SK-N-SH (cell line): ENCODE results near the gene TYSND1. TPM values are rescaled to one million over a fixed set of nuclear protein-coding genes. Genes with fewer than 3 reads are reported as not detected.

Experiments used
- CTCF ChIA-PET: fragments of 300-600, 350-600 bp; formaldehyde crosslinking; extraction: SDS; loops from one replicate; lab custom pipeline; 2021; lab: Yijun Ruan, JAX
- POLR2A ChIA-PET: fragments of 350-600 bp; sonication (Branson Sonifier 250); formaldehyde crosslinking; extraction: SDS; loops from one replicate; lab custom pipeline; 2020; ENCODE audit warnings: antibody characterized with exemption, inconsistent platforms; lab: Yijun Ruan, JAX
- DNase-seq: peaks from one replicate; pipeline ENCODE4 v3.0.0; 2012
- H2AFZ ChIP-seq: fragments of 200-600 bp; sonication (generic); 2 replicates; pipeline ENCODE4 v1.8.1; 2016; ENCODE audit warnings: antibody characterized with exemption, mild to moderate bottlenecking, low read depth
- H3F3A ChIP-seq: fragments of 200-600 bp; sonication (generic); replicated peaks from 2 replicates; pipeline ENCODE3; 2016; ENCODE audit warnings: antibody characterized with exemption, mild to moderate bottlenecking; ENCODE audit not compliant: insufficient read depth
- H3K27ac ChIP-seq, 2 experiments: fragments of 200-500 bp in 1 of 2; fragments of 200-600 bp in 1 of 2; sonication (Bioruptor generic) in 1 of 2; sonication (generic), shearing (Covaris generic) in 1 of 2; 2 replicates each; pipeline versions ENCODE4 v1.5.1 to v1.6.1; 2014 to 2016; ENCODE audit warnings: low read depth in 2 of 2, inconsistent platforms in 1 of 2, low read length in 1 of 2, mild to moderate bottlenecking in 1 of 2, mixed read lengths in 1 of 2
- H3K27me3 ChIP-seq: fragments of 200-600 bp; sonication (generic), shearing (Covaris generic); 2 replicates; pipeline ENCODE4 v1.6.1; 2016; ENCODE audit warnings: mixed run types; ENCODE audit not compliant: insufficient read depth
- H3K36me3 ChIP-seq, 2 experiments: fragments of 200-500 bp in 1 of 2; fragments of 200-600 bp in 1 of 2; sonication (Bioruptor generic) in 1 of 2; sonication (generic) in 1 of 2; replicated peaks in 1 of 2; 2 replicates each; pipeline versions ENCODE3 to v1.5.1; 2014 to 2016; ENCODE audit warnings: low read length in 1 of 2, mild to moderate bottlenecking in 1 of 2; ENCODE audit not compliant: insufficient read depth in 2 of 2, control insufficient read depth in 1 of 2
- H3K4me1 ChIP-seq, 2 experiments: fragments of 200-500 bp in 1 of 2; fragments of 200-600 bp in 1 of 2; sonication (Bioruptor generic) in 1 of 2; sonication (generic), shearing (Covaris generic) in 1 of 2; 2 replicates each; pipeline versions ENCODE4 v1.5.1 to v1.6.1; 2014 to 2016; ENCODE audit warnings: low read depth in 1 of 2, low read length in 1 of 2, mixed run types in 1 of 2; ENCODE audit not compliant: insufficient read depth in 2 of 2, control insufficient read depth in 1 of 2
- H3K4me2 ChIP-seq: fragments of 200-600 bp; sonication (generic), shearing (Covaris generic); 2 replicates; pipeline ENCODE4 v1.6.1; 2017; ENCODE audit warnings: mixed run types
- H3K4me3 ChIP-seq, 2 experiments: fragments of 200-500 bp in 1 of 2; fragments of 200-600 bp in 1 of 2; sonication (Bioruptor generic) in 1 of 2; sonication (generic), shearing (Covaris generic) in 1 of 2; 2 replicates each; pipeline versions ENCODE4 v1.5.1 to v1.8.1; 2014 to 2016; ENCODE audit warnings: low read depth in 2 of 2, inconsistent platforms in 1 of 2, low read length in 1 of 2, mild to moderate bottlenecking in 1 of 2, mixed read lengths in 1 of 2, moderate library complexity in 1 of 2
- H3K79me2 ChIP-seq: fragments of 200-600 bp; sonication (generic); 2 replicates; pipeline ENCODE4 v1.8.1; 2017; ENCODE audit warnings: mild to moderate bottlenecking; ENCODE audit not compliant: insufficient read depth
- H3K9ac ChIP-seq: fragments of 200-600 bp; sonication (generic); 2 replicates; pipeline ENCODE4 v1.6.1; 2017; ENCODE audit warnings: mixed run types
- H3K9me2 ChIP-seq: fragments of 200-600 bp; sonication (generic); 2 replicates; pipeline ENCODE4 v1.6.1; 2017; ENCODE audit warnings: mixed run types
- H3K9me3 ChIP-seq: fragments of 200-600 bp; sonication (generic); 2 replicates; pipeline ENCODE4 v1.6.1; 2017; ENCODE audit warnings: mixed run types, mild to moderate bottlenecking, moderate library complexity
- H4K20me1 ChIP-seq: fragments of 200-600 bp; sonication (generic); 2 replicates; pipeline ENCODE4 v1.6.1; 2017; ENCODE audit warnings: mild to moderate bottlenecking, mixed run types; ENCODE audit not compliant: insufficient read depth
- ELF1 ChIP-seq: IDR thresholded peaks from 2 replicates; pipeline ENCODE4 v1.4.0; 2012
- EZH2phosphoT487 ChIP-seq: fragments of 200-600 bp; sonication (generic); IDR thresholded peaks from 2 replicates; pipeline ENCODE4 v1.6.1; 2017; ENCODE audit warnings: low read depth, mixed run types, mild to moderate bottlenecking, antibody characterized with exemption, moderate library complexity, borderline replicate concordance
- FOXM1 ChIP-seq: IDR thresholded peaks from 2 replicates; pipeline ENCODE4 v1.4.0; 2012; ENCODE audit warnings: low read depth, mild to moderate bottlenecking
- GABPA ChIP-seq: IDR thresholded peaks from 2 replicates; pipeline ENCODE4 v1.4.0; 2012; ENCODE audit warnings: low read depth, mild to moderate bottlenecking
- GATA2 ChIP-seq: sonication (generic); formaldehyde crosslinking; IDR thresholded peaks from 2 replicates; pipeline ENCODE4 v1.5.0; 2020; ENCODE audit warnings: mild to moderate bottlenecking, missing genetic modification reagents
- JUND ChIP-seq: IDR thresholded peaks from 2 replicates; pipeline ENCODE4 v1.4.0; 2012
- POLR2AphosphoS5 ChIP-seq: IDR thresholded peaks from 2 replicates; pipeline ENCODE4 v1.6.1; 2012; ENCODE audit warnings: low read depth, low read length
- RCOR1 ChIP-seq: fragments of 150-350 bp; IDR thresholded peaks from 2 replicates; pipeline ENCODE4 v1.6.1; 2017; ENCODE audit warnings: antibody characterized with exemption, low read length
- REST ChIP-seq: IDR thresholded peaks from 2 replicates; pipeline ENCODE4 v1.6.1; 2012; ENCODE audit warnings: mild to moderate bottlenecking, low read depth, low read length, moderate library complexity
- SMC3 ChIP-seq: IDR thresholded peaks from 2 replicates; pipeline ENCODE4 v1.6.1; 2012; ENCODE audit warnings: low read depth, low read length, improper control_type of control experiment
- TCF12 ChIP-seq: IDR thresholded peaks from 2 replicates; pipeline ENCODE4 v1.4.0; 2012
- YY1 ChIP-seq: IDR thresholded peaks from 2 replicates; pipeline ENCODE4 v1.4.0; 2012; ENCODE audit warnings: low read depth, mild to moderate bottlenecking
- WGBS: methylation state at CpG from one replicate; pipeline ENCODE4 v1.1.6; 2017; ENCODE audit warnings: low lambda C conversion rate; 5-methylcytosine and 5-hydroxymethylcytosine counted together
- polyA plus RNA-seq, 3 experiments: library from polyadenylated mRNA; depleted of rRNA; stranded (reverse); fragments of >200 nt; gene quantifications; 2 replicates each; pipeline ENCODE4 v1.2.3, GENCODE V29; 2012

The TYSND1 gene
- polyA plus RNA-seq, 1 of the 3 experiments (the other 2 are of a cell fraction): 7.4 TPM

DNA sequence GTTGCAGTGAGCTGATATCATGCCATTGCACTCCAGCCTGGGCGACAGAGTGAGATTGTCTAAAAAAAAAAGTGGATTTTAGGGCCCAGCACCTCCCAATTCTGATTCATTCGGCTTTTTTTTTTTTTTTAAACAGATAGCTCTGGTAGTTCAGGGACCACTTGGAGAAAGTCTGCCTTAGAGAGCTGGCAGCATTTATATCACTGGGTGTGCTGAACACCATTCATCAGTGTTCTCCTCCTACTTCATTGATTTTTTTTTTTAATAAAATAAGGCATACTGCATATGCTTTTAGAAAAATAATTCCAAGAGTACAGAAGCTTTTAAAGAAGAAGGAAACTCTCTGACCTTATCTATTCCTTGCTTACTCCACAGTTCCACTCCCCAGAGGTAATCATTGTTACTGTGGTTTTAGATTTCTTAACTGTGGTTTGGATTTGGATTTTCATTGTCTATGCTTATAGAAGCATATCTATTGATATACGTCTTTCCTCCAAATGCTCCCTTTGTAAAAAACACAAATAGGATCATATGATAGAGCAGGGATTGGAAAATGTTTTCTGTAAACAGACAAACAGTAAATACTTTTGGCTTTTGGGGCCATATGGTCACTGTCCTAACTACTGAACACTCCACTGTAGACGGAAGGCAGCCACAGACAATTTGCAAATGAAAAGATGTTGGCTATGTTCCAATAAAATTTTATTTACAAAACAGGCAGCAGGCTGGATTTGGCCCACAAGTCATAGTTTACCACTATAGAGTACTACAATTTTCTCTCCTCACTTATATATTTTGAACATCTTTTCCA is 44.9 kb upstream of the TYSND1 start (continued):
- TF ChIP-seq REST: no peak
- no peak for TF ChIP-seq JUND
- no peak for TF ChIP-seq GABPA

GRCh38 chr10:70190581-70190980 is 44.1 kb upstream of the TYSND1 start:
- WGBS: 83% methylated on average over 5 of the region's 5 CpGs
- no peak for TF ChIP-seq GATA2
- TF ChIP-seq ELF1: no peak
- TF ChIP-seq REST: no peak
- DNase-seq: no peak
- Histone ChIP-seq H3K9me3 (no peaks in the 10 kb centered on the region), H3K79me2 (no peaks in the 10 kb centered on the region), H3K4me2 (no peak overlapping the region), H3F3A (peaks cover 29% of the 10 kb centered on the region), H3K27me3 (no peaks in the 10 kb centered on the region), H3K9ac (no peak overlapping the region), H3K36me3 (no peaks in the 10 kb centered on the region), H2AFZ (peak overlapping the region; percentile 33; the same call in 1 of the 2 replicates), H4K20me1 (no peaks in the 10 kb centered on the region), H3K27ac (no peak overlapping the region; a peak in 1 of 4 replicates), H3K4me3 (no peak overlapping the region), H3K4me1 (peaks cover 10 to 25% of the 10 kb centered on the region in 2 experiments), H3K9me2 (no peaks in the 10 kb centered on the region)
- ChIA-PET CTCF (interaction anchor here (0.8 to 1.4 kb wide), 5 partner anchors 13 to 174 kb away, joined by 3 to 9 read pairs (median 5); partner anchors contain the start of gene TYSND1), POLR2A (no interaction called here)

GRCh38 chr10:70190102-70190501 is 43.6 kb upstream of the TYSND1 start:
- Histone ChIP-seq H3F3A (peaks cover 25% of the 10 kb centered on the region), H2AFZ (no peak overlapping the region), H3K9ac (no peak overlapping the region), H3K4me3 (no peak overlapping the region), H3K4me2 (no peak overlapping the region), H3K27me3 (no peaks in the 10 kb centered on the region), H3K79me2 (no peaks in the 10 kb centered on the region), H3K9me2 (no peaks in the 10 kb centered on the region), H3K27ac (no peak overlapping the region; a peak in 1 of 4 replicates), H4K20me1 (no peaks in the 10 kb centered on the region), H3K36me3 (no peaks in the 10 kb centered on the region), H3K9me3 (no peaks in the 10 kb centered on the region), H3K4me1 (peaks cover 10 to 25% of the 10 kb centered on the region in 2 experiments)
- WGBS: 95% methylated on average over 8 of the region's 8 CpGs
- no peak for DNase-seq
- ChIA-PET POLR2A (no interaction called here), CTCF (interaction anchor here (0.8 to 1.4 kb wide), 5 partner anchors 12 to 174 kb away, joined by 3 to 9 read pairs (median 5); partner anchors contain the start of gene TYSND1)
- no peak for TF ChIP-seq FOXM1
- no peak for TF ChIP-seq EZH2phosphoT487
- no peak for TF ChIP-seq REST
- TF ChIP-seq SMC3: no peak
- TF ChIP-seq RCOR1: no peak
- no peak for TF ChIP-seq GATA2
- TF ChIP-seq POLR2AphosphoS5: no peak
- no peak for TF ChIP-seq ELF1
- no peak for TF ChIP-seq YY1
- TF ChIP-seq JUND: no peak
- TF ChIP-seq TCF12: no peak
